Posterior cingulate gyrus (tissue), 11 donors: Measurements from ENCODE around the gene PEA15.

Experiments used
- DNase-seq, 10 donors: peaks; one replicate each; pipeline versions ENCODE4 v3.0.0 to v3.0.0-alpha.2; 2020 to 2021; ENCODE audit warnings: mixed read lengths in 3 of 10
- intact Hi-C: fragments of 100-400 bp; cut with DNase I; formaldehyde crosslinking; loops from one replicate; pipeline ENCODE4 v1.15.1; 2023

Gene PEA15

GRCh38 chr1:160207118-160207650, 2.0 kb downstream of the PEA15 start:
- intact Hi-C loops: loop anchor here (5.0 kb wide), 1 partner anchor 45 kb away; no protein-coding TSS in a partner anchor
- no peak for DNase-seq

- DNase-seq: no peak
- intact Hi-C loops: loop anchor here (5.0 kb wide), 1 partner anchor 44 kb away; no protein-coding TSS in a partner anchor
These were observed 2.8 kb downstream of the PEA15 start for GRCh38 chr1:160207771-160208556.

- intact Hi-C loops: loop anchor here (5.0 kb wide), 1 partner anchor 44 kb away; no protein-coding TSS in a partner anchor
- DNase-seq: no peak
These were observed 3.6 kb downstream of the PEA15 start for GRCh38 chr1:160208557-160209320.

GRCh38 chr1:160209321-160210046, 4.3 kb downstream of the PEA15 start:
- DNase-seq: peak in 6 of 10 donors; percentile 43 to 85 (median 55)
- intact Hi-C loops: loop anchor here (5.0 kb wide), 1 partner anchor 43 kb away; no protein-coding TSS in a partner anchor

GRCh38 chr1:160210561-160210960, 5.4 kb downstream of the PEA15 start:
- peak in 2 of 10 donors; percentile 45 to 86 for DNase-seq
- intact Hi-C loops: no loop called here

- peak in 6 of 10 donors; percentile 59 to 93 (median 76) for DNase-seq
- intact Hi-C loops: no loop called here
These were observed 6.0 kb downstream of the PEA15 start for GRCh38 chr1:160211046-160211790.

GRCh38 chr1:160214481-160215140, 9.4 kb downstream of the PEA15 start:
- DNase-seq: no peak
- intact Hi-C loops: no loop called here

GRCh38 chr1:160216301-160216700, 11.1 kb downstream of the PEA15 start:
- DNase-seq: no peak
- intact Hi-C loops: no loop called here

- intact Hi-C loops: no loop called here
- DNase-seq: no peak
These were observed 12.4 kb downstream of the PEA15 start for GRCh38 chr1:160217481-160218051.

GRCh38 chr1:160219062-160219929, 14.1 kb downstream of the PEA15 start:
- intact Hi-C loops: loop anchor here (1.0 kb wide), 1 partner anchor 26 kb away; no protein-coding TSS in a partner anchor
- DNase-seq: peak in 8 of 10 donors; percentile 57 to 95 (median 78)

- intact Hi-C loops: no loop called here
- DNase-seq: no peak
These were observed 15.1 kb downstream of the PEA15 start for GRCh38 chr1:160220301-160220700.

- DNase-seq: no peak
- intact Hi-C loops: no loop called here
These were observed 15.9 kb downstream of the PEA15 start for GRCh38 chr1:160221089-160221488.

- DNase-seq: no peak
- intact Hi-C loops: no loop called here
These were observed 17.4 kb downstream of the PEA15 start for GRCh38 chr1:160222546-160222945.

GRCh38 chr1:160224606-160225005, 19.4 kb downstream of the PEA15 start:
- no peak for DNase-seq
- intact Hi-C loops: no loop called here

- intact Hi-C loops: no loop called here
- no peak for DNase-seq
These were observed 20.2 kb downstream of the PEA15 start for GRCh38 chr1:160225345-160225744.

GRCh38 chr1:160226623-160227022, 21.4 kb downstream of the PEA15 start:
- intact Hi-C loops: no loop called here
- DNase-seq: no peak

GRCh38 chr1:160227034-160227433, 21.9 kb downstream of the PEA15 start:
- intact Hi-C loops: no loop called here
- DNase-seq: no peak

GRCh38 chr1:160227561-160227960, 22.4 kb downstream of the PEA15 start:
- intact Hi-C loops: no loop called here

More at GRCh38 chr1:160227561-160227960, 22.4 kb downstream of the PEA15 start:
- DNase-seq: no peak
